ENCODE data around the gene SLC2A11.
"Not testable (repeated sequence)": the region's sequence is repeated elsewhere in the genome, so short reads cannot be mapped to it uniquely, and the experiment has no call there.

The SLC2A11 gene

DNA sequence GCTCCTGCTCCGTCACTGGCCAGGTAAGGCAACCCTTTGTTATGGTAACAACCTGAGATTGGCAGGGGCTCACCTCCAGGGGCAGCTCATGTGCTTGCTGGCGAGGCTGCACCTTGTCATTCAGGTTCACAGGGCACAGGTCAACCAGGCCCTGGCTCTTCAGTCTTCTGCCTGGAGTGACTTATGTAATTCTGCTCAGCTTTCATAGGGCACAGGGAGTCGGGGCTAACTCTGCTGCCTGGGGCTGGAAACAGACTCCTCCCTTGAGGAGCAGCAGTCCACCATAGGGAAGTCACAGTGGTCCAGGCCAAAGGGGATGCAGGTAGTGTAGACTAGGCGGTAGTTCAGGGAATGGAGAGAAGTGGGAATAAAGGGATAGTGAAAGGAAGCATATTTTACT is 35.0 kb downstream of the SLC2A11 start:
- DNase-seq, result no peak

DNA sequence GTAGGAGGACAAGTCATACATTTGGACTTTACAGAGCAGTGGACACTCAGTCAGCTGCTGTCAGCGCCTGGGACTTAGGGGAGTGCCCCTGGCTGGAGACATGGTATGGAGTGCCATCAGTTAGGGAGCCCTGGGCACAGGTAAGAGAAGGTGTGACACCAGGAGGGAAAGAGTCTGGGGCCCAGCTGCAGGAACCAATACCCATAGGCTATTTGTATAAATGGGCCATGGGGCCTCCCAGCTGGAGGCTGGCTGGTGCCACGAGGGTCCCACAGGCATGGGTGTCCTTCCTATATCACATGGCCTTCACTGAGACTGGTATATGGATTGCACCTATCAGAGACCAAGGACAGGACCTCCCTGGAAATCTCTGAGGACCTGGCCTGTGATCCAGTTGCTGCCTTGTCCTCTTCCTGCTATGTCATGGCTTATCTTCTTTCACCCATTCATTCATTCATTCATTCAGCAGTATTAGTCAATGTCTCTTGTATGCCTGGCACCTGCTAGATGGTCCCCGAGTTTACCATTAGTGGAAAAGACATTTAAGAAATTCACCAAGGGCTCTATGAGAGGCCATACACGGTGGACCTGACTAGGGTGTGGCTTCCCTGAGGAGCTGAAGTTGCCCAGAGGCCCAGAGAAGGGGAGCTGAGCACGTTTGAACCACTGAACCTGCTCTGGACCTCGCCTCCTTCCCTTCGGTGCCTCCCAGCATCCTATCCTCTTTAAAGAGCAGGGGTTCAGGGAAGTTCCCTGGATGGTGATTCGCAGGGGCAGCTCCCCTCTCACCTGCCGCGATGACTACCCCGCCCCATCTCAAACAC is 35.7 kb downstream of the SLC2A11 start:
- DNase-seq, result no peak

DNA sequence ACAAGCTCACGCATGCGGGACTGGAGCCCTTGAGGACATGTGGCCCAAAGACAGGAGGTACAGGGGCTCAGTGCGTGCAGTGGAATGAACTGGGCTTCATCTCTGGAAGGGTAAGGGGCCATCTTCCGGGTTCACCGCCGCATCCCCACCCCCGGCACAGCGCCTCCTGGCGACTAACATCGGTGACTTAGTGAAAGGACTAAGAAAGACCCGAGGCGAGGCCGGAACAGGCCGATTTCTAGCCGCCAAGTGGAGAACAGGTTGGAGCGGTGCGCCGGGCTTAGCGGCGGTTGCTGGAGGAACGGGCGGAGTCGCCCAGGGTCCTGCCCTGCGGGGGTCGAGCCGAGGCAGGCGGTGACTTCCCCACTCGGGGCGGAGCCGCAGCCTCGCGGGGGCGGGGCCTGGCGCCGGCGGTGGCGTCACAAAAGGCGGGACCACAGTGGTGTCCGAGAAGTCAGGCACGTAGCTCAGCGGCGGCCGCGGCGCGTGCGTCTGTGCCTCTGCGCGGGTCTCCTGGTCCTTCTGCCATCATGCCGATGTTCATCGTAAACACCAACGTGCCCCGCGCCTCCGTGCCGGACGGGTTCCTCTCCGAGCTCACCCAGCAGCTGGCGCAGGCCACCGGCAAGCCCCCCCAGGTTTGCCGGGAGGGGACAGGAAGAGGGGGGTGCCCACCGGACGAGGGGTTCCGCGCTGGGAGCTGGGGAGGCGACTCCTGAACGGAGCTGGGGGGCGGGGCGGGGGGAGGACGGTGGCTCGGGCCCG is 36.5 kb downstream of the SLC2A11 start, which contains the start of gene MIF:
Gene MIF (plus strand): TSS at position 439 of the 765 bp plus-strand sequence. CDS start 92 bp downstream, at position 531.
- peak; percentile 93 to 95 for DNase-seq

DNA sequence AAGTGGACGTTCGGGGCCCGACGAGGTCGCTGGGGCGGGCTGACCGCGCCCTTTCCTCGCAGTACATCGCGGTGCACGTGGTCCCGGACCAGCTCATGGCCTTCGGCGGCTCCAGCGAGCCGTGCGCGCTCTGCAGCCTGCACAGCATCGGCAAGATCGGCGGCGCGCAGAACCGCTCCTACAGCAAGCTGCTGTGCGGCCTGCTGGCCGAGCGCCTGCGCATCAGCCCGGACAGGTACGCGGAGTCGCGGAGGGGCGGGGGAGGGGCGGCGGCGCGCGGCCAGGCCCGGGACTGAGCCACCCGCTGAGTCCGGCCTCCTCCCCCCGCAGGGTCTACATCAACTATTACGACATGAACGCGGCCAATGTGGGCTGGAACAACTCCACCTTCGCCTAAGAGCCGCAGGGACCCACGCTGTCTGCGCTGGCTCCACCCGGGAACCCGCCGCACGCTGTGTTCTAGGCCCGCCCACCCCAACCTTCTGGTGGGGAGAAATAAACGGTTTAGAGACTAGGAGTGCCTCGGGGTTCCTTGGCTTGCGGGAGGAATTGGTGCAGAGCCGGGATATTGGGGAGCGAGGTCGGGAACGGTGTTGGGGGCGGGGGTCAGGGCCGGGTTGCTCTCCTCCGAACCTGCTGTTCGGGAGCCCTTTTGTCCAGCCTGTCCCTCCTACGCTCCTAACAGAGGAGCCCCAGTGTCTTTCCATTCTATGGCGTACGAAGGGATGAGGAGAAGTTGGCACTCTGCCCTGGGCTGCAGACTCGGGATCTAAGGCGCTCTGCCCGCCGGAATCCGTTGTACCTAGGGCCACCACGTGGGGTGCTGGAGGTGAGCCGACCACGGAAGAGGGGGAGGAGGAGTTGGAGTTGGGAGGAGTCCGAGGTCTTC is 37.3 kb downstream of the SLC2A11 start:
- DNase-seq, result peak; percentile 67 to 71

GRCh38 chr22:23895599-23896144 is 38.0 kb downstream of the SLC2A11 start:
- no peak for DNase-seq

- no peak for DNase-seq
Observed at GRCh38 chr22:23896166-23896522, 38.5 kb downstream of the SLC2A11 start.

DNA sequence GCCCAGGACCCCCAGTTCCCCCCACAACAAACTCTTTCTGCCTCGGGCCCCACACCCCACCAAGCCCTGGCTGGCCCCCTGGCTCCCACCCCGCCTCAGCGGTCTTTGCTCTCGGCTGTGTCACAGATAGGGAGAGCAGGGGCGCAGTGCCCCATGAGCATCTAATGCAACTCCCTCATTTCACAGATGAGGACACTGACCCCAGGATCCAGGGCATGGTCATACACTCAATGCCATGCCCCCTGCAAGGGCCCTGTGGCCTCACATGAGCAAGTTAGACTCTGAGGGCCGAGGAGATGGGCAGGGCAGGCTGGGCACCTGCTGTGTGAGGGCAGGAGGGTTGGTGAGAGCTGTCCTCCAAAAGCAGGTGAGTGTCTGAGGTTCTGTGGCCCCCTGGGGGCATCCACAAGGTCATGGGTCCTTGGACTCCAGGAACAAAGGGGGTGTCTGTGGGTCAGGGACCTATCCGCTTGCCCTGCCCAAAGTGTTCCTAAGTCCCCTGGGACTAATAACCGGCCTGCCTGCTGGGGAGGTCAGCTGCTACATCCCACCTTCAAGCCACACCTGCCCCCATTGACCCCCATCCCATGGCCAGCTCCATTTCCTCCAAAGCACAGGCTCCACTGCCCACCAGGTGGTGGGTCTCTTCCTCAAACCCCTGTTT is 39.0 kb downstream of the SLC2A11 start:
- no peak for DNase-seq

- DNase-seq, result no peak
Observed at GRCh38 chr22:23897320-23897719, 39.6 kb downstream of the SLC2A11 start.

DNA sequence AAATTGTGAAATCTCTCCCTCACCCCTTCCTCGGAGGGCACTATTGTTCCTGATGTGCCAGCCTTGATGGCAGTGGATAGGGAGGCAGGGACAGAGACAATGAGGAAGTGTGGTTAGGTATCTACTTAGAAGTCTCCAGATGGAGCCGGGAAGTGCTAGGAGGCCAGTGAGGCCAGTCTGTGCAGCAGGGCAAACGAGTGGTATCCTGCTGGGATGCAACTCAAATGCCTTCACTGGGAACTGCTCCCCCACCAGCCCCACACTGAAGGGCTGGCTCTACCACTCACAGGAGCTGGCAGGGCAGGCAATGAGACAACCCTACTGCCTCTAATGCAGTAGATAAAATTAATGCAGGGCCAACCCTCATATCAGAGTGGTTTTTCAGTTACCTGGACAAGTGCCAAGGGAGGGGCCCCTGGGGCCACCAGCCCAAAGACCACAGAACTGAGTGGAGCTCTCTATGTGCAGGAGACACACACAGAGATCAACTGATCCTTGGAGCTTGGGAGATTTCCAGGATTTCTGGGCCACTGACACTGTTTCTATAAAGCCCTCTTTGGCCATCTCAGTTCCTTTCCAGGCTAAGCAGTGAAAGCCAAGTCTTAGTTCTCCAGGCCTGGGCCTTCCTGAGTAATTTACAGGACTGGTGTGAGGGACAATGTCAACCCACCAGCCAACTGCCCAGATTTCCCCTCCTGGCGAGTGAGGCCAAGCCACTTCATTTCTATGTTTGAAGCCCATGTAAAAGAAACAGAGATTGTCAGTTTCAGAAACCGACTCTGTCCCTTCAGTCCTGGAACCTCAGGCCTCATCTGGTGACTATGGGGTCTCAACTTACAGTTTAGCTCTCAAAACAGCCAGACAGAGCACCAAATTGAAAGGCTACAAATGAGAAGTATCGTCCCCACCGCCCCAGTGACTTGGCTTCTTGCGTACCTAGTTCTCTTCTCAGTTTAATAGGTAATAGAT is 40.6 kb downstream of the SLC2A11 start:
- DNase-seq, result peak; percentile 45 to 64

DNA sequence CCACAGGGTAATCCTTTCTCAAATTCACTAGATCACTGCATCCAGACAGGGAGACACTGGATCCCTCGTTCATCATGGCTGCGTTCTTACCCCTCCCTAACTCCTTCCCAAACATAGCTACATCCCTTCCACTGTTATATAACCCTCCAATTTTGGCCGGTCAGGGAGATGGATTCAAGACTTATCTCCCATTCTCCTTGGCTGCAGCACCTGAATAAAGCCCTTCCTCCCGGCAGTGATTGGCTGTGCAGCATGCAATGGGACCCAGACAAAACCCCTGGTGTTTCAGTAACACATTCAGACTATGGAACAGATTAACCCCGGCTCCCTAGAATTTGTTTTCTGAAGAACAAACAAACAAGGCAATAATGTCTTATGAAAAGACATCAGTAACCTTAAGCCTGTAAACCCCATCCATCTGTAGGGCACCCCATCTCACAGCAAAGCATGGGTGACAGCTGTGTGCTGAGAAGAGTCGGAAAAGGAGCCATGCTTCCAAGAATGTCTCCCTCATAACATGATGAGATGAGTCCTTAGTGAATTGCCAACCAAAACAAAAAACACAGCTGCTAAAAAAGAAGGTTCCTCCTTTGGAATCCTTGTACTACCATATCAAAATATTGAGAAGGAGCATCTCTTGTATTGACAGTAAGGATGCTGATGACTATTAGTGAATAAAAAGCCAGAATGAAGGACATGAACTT is 41.5 kb downstream of the SLC2A11 start:
- DNase-seq, result no peak

- not testable (repeated sequence) for DNase-seq
Observed at GRCh38 chr22:23900227-23900626, 42.6 kb downstream of the SLC2A11 start.

DNA sequence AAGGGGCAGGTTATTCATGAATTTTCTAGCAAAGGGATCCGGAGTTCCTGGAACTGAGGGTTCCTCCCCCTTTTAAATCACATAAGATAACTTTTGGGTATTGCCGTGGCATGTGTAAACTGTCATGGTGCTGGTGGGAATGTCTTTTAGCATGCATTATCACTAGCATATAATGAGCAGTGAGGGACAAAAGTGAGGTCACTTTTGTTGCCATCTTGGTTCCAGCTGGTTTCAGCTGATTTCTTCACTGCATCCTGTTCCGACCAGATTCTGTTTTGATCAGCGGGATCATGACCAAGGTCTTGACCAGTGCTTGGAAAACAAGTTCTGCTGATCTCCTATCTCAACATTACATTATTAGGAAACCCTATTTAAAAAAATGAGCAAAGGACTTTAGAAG is 43.9 kb downstream of the SLC2A11 start:
- DNase-seq, result no peak

DNA sequence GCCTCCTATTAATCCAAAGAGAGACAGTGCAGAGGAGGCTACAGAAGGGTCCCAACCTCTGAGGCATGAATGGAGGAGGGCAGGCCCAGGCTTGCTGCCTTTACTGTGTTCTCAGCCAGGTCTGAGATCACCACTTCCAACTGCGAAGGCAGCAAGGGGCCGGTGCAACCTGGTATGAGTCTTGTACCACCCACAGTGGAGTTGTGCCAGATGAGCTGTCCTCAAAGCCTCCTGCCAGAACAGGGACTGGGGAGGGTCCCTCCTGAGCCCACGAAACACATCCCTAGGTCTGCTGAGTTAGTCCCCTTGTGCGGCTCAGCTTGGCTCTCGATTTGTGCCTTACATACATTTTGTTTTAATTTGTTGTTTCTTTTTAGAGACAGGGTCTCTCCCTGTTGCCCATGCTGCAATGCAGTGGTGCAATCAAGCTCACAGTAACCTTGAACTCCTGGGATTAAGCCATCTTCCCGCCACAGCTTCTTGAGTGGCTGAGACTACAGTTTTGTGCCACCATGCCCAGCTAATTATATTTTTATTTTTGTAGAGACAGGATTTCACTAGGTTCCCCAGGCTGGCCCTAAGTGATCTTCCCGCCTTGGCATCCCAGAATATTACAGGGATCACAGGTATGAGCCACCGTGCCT is 45.8 kb downstream of the SLC2A11 start:
- no peak for DNase-seq

DNA sequence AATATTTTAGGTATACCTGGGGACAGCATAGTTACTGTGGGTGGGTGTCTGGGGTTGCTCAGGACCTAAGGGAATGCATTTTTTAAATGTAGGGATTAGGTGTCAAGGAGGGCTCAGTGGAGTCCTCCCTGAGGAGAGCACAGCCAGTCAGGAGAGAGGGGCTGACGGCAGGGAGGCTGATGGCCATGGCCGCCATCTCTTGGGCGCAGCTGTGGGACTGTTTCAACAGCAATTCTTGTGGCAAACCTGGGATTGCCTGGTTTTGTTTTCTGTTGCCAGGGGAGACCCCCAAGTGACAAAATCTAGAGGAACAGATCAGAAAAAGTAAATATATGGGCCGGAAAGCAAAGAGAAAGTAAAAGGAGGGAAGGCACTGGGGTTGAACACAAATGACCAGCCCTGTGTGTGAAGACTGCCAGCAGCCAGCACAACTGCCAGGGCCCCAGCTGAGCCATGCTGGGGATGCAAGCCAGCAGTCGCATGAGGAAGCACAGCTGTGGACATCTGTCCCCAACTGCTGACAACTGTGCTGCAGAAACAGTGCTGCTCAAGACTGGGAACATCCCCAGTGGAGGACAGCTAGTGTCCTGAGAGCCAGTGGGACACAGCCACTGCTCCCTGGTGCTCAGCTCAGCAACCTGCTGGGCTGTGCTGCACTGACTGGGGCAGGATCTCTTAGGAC is 47.0 kb downstream of the SLC2A11 start:
- DNase-seq, result no peak

- DNase-seq, result no peak
Observed at GRCh38 chr22:23906641-23907040, 49.0 kb downstream of the SLC2A11 start.

GRCh38 chr22:23907423-23907822 is 49.7 kb downstream of the SLC2A11 start:
- not testable (repeated sequence) for DNase-seq

GRCh38 chr22:23908587-23909205 is 51.0 kb downstream of the SLC2A11 start:
- no peak for DNase-seq

- DNase-seq, result no peak
Observed at GRCh38 chr22:23909296-23909898, 51.7 kb downstream of the SLC2A11 start.
